ENCODE results near the gene ZNF138. TPM values are rescaled to one million over a fixed set of nuclear protein-coding genes. Genes with fewer than 3 reads are reported as not detected.

The ZNF138 gene
- total RNA-seq, 1 donor from 2014 or later = 17.1 TPM

- H3K36me3 Mint-ChIP-seq = no peaks in the 10 kb centered on the region
- H3K27ac Mint-ChIP-seq = no peak overlapping the region
- no peaks in the 10 kb centered on the region for H3K4me1 Mint-ChIP-seq
- H3K4me3 Mint-ChIP-seq = no peak overlapping the region
- TF ChIP-seq CTCF (IDR thresholded peaks at IDR 0.05; ENCODE audit: unreplicated experiment) = no peak
- no peak for DNase-seq (ENCODE audit: low spot score in 2 of 2, unreplicated experiment in 2 of 2)
- peaks cover 44% of the 10 kb centered on the region for H3K9me3 Mint-ChIP-seq
- H3K27me3 Mint-ChIP-seq (ENCODE audit: low read depth) = no peaks in the 10 kb centered on the region
Measured at GRCh38 chr7:64874114-64874513, 79.9 kb downstream of the ZNF138 start.

- Mint-ChIP-seq H3K4me3 (no peak overlapping the region), H3K9me3 (peaks cover 49% of the 10 kb centered on the region)
- TF ChIP-seq CTCF (IDR thresholded peaks at IDR 0.05; ENCODE audit: unreplicated experiment) = no peak
Measured at GRCh38 chr7:64874562-64875250, 80.5 kb downstream of the ZNF138 start.

GRCh38 chr7:64875258-64875657 is 81.0 kb downstream of the ZNF138 start:
- Mint-ChIP-seq H3K27me3 (ENCODE audit: low read depth) (no peaks in the 10 kb centered on the region), H3K9me3 (peaks cover 47% of the 10 kb centered on the region), H3K4me3 (no peak overlapping the region), H3K36me3 (no peaks in the 10 kb centered on the region), H3K27ac (no peak overlapping the region), H3K4me1 (no peaks in the 10 kb centered on the region)
- TF ChIP-seq CTCF (IDR thresholded peaks at IDR 0.05; ENCODE audit: unreplicated experiment) = no peak
- no peak for DNase-seq (ENCODE audit: low spot score in 2 of 2, unreplicated experiment in 2 of 2)

More at GRCh38 chr7:64874562-64875250, 80.5 kb downstream of the ZNF138 start:
- DNase-seq (ENCODE audit: low spot score in 2 of 2, unreplicated experiment in 2 of 2) = no peak
- H3K36me3 Mint-ChIP-seq = no peaks in the 10 kb centered on the region
- no peak overlapping the region for H3K27ac Mint-ChIP-seq
- no peaks in the 10 kb centered on the region for H3K4me1 Mint-ChIP-seq
- no peaks in the 10 kb centered on the region for H3K27me3 Mint-ChIP-seq (ENCODE audit: low read depth)

DNA sequence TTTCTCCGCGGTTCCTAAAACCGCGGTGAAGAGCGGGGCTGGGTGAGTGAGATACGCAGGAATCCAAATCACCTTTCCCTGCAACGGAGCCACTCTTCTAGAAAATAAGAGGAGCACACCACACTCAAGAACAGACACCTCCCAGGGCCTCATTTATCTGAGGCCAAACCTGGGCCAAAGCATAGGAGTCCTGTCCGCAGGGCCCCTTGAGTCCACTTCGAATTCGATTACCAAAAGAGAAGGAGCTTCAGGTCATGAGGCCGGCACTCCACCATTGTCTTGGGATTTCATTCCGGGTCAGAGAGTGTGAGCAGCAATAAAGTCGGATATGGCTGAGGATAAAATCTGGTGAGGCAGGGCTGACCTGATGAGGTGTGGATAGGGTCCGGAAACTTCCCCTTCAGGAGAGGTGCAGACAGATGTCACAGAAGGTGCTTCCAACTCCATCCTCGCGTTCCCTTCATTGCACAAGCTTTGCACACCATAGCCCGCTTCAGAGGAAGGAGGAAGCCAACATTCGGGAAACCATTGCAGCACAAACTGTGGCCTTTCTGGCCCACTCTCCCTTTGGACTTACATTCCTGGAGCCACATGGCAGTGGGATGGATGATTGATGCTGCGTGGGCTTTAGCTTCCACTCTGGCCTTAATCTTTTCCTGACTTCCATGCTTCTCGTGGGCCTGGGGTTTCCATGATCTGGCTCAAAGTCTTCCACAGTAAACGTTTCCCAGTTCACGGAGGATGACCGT is 81.6 kb downstream of the ZNF138 start:
- H3K4me3 Mint-ChIP-seq = no peak overlapping the region
- H3K4me1 Mint-ChIP-seq = no peaks in the 10 kb centered on the region
- H3K27ac Mint-ChIP-seq = no peak overlapping the region
- H3K9me3 Mint-ChIP-seq = peaks cover 41% of the 10 kb centered on the region
- no peaks in the 10 kb centered on the region for H3K27me3 Mint-ChIP-seq (ENCODE audit: low read depth)
- no peak for TF ChIP-seq CTCF (IDR thresholded peaks at IDR 0.05; ENCODE audit: unreplicated experiment)
- DNase-seq (ENCODE audit: low spot score in 2 of 2, unreplicated experiment in 2 of 2) = no peak
- H3K36me3 Mint-ChIP-seq = no peaks in the 10 kb centered on the region

DNA sequence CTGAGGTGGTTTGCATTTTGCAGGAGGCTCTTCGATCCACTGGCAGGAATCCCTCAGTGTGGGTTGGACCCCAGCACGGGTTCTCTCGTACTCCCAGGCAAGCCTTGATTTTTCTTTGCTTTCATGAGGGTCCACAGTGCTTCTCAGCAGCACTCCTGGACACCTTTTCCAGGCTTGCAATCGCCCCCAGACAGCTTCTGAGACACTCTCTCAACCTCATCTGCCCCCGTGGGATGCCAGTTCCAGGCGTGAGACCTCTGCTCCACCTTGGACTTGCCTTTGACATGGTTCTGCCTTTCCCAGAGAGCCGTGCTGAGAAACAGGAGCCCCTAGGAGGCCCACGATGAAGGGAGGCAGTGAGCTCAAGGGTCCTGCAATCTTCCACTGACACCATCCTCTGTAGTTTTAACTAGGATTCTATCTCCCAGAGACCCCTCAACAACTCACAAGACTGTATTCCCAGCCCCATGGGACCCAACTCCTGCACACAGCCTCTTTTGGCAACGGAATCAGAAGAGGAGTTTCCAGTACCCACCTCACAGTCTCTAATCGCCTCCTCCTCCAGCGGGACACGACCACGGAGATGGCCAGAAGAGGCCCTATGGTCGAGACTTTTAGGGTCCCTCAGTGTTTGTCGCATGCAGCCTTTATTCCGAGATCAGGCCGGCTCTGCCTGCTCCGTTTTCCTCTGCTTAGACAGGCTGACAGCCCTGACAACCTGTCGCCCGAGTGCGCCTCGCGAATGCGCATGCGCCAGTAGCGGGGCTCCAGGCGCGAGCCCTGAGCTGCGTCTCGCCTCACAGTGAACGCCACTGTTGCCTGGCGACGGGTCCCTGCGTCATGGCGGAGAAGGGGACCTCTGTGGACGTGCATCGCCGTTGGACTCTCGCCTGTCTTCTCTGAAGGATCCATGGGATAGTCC is 82.8 kb downstream of the ZNF138 start:
- H3K27ac Mint-ChIP-seq = no peak overlapping the region
- peak in 1 of 2 experiments; percentile 39 for DNase-seq (ENCODE audit: low spot score in 2 of 2, unreplicated experiment in 2 of 2)
- no peaks in the 10 kb centered on the region for H3K4me1 Mint-ChIP-seq
- H3K9me3 Mint-ChIP-seq = peaks cover 33% of the 10 kb centered on the region
- peak overlapping the region; percentile 56 for H3K4me3 Mint-ChIP-seq
- no peaks in the 10 kb centered on the region for H3K27me3 Mint-ChIP-seq (ENCODE audit: low read depth)
- TF ChIP-seq CTCF (IDR thresholded peaks at IDR 0.05; ENCODE audit: unreplicated experiment) = no peak
- no peaks in the 10 kb centered on the region for H3K36me3 Mint-ChIP-seq
